Esophagus muscularis mucosa (tissue), 3 donors: Measurements from ENCODE around the gene RPH3AL.

Experiments used
- POLR2AphosphoS5 ChIP-seq, 2 donors: sonication (generic); formaldehyde crosslinking; IDR thresholded peaks; one replicate each; pipeline ENCODE4 v1.6.1; 2017; ENCODE audit warnings: antibody characterized with exemption in 2 of 2
- TF ChIP-seq, protein P1 (sequence below), 3 experiments: fragments of 200-600 bp in 2 of 3; fragments of 450-650 bp in 1 of 3; sonication (generic) in 2 of 3; IDR thresholded peaks; one replicate each; pipeline ENCODE4 v1.5.1; 2017 to 2019; ENCODE audit warnings: antibody characterized with exemption in 3 of 3, mild to moderate bottlenecking in 2 of 3, moderate library complexity in 1 of 3

DNA sequence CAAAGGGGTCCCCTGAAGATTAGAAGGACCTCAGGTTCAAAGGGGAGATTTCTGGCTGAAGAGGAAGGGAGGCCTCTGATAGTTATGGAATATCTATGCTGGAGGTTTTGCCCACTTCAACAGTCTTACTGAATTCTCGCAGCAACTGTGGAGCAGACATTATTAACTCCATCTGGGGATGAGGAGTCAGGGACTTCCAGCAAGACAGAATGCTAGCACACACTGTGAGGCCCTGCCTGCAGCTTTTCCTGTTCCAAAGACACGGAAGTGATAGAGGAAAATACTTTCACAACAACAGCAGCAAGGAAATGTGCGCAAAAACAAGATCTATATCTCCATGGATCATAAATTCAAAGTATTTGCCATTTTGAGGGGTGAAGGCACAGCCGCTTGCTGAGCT is 72.8 kb downstream of the RPH3AL start:
- TF ChIP-seq, protein P1, sequence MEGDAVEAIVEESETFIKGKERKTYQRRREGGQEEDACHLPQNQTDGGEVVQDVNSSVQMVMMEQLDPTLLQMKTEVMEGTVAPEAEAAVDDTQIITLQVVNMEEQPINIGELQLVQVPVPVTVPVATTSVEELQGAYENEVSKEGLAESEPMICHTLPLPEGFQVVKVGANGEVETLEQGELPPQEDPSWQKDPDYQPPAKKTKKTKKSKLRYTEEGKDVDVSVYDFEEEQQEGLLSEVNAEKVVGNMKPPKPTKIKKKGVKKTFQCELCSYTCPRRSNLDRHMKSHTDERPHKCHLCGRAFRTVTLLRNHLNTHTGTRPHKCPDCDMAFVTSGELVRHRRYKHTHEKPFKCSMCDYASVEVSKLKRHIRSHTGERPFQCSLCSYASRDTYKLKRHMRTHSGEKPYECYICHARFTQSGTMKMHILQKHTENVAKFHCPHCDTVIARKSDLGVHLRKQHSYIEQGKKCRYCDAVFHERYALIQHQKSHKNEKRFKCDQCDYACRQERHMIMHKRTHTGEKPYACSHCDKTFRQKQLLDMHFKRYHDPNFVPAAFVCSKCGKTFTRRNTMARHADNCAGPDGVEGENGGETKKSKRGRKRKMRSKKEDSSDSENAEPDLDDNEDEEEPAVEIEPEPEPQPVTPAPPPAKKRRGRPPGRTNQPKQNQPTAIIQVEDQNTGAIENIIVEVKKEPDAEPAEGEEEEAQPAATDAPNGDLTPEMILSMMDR (IDR thresholded peaks at IDR 0.05): no peak
- no peak for TF ChIP-seq POLR2AphosphoS5 (IDR thresholded peaks at IDR 0.05)
